PC-3 (cell line): ENCODE results near the gene ZNF513.

Experiments
- CTCF ChIP-seq: fragments of 300-600 bp; sonication (generic); conservative IDR thresholded peaks from 2 replicates; pipeline ENCODE4 v1.5.1; 2017; ENCODE audit warnings: antibody characterized with exemption, low read depth, mild to moderate bottlenecking, low read length
- EZH2phosphoT487 ChIP-seq: fragments of 300-600 bp; sonication (generic); IDR thresholded peaks from 2 replicates; pipeline ENCODE4 v1.6.1; 2018; ENCODE audit warnings: mild to moderate bottlenecking, antibody characterized with exemption, low read length, borderline replicate concordance

DNA sequence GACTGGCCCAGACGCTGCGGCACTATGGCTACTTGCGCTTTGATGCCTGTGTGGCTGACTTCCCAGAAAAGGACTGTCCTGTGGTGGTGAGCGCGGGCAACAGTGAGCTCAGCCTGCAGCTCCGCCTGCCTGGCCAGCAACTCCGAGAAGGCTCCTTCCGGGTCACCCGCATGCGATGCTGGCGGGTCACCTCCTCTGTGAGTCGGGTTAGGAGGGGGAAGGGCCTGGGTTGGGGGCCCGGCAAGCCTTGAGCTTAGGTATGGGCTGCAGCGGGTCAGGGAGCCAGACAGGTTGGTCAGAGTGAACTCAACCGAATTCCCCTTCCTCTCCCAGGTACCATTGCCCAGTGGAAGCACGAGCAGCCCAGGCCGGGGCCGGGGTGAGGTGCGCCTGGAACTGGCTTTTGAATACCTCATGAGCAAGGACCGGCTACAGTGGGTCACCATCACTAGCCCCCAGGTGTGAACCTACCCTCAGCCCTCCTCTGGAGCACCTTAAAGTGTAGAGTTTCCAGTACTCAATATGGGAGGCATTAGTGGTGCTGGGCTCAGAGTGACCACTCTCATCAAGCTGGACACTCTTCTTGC is 4.9 kb downstream of the ZNF513 start:
- TF ChIP-seq CTCF (no peak), EZH2phosphoT487 (no peak)
